PC-3 (cell line): ENCODE data around the gene GADD45B.

Experiments
- EZH2 ChIP-seq: fragments of 300-600 bp; sonication (generic); IDR thresholded peaks from one replicate; pipeline ENCODE4 v1.6.1; 2017; ENCODE audit warnings: antibody characterized with exemption, mild to moderate bottlenecking, low read length; ENCODE audit not compliant: unreplicated experiment
- TF ChIP-seq, protein P1 (sequence below): fragments of 300-600 bp; sonication (generic); conservative IDR thresholded peaks from 2 replicates; pipeline ENCODE4 v1.5.1; 2017; ENCODE audit warnings: antibody characterized with exemption, low read depth, mild to moderate bottlenecking, low read length

DNA sequence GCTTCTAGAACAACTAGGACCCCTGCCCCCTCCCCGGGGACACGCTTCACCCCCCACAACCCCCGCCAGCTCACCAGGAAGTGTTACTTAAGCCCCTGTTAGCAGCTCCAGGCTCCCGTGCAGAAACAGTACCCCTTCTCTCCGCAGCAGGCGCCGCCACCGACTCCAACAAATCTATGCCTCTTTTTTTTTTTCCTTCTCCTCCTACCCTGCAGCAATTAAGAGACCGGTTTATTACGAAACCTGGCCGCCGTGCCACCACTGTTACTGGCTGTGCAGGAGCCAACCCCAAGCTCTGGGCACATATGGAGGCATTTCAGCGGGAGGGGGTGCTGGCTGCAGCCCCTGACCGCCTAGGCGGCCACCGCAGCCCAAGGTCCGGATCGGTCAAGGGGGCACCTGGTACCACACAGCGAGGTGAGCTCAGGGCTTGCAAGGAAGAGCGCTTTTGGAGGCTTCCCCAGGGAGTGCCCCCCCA, 2.4 kb downstream of the GADD45B start:
- TF ChIP-seq, protein P1, sequence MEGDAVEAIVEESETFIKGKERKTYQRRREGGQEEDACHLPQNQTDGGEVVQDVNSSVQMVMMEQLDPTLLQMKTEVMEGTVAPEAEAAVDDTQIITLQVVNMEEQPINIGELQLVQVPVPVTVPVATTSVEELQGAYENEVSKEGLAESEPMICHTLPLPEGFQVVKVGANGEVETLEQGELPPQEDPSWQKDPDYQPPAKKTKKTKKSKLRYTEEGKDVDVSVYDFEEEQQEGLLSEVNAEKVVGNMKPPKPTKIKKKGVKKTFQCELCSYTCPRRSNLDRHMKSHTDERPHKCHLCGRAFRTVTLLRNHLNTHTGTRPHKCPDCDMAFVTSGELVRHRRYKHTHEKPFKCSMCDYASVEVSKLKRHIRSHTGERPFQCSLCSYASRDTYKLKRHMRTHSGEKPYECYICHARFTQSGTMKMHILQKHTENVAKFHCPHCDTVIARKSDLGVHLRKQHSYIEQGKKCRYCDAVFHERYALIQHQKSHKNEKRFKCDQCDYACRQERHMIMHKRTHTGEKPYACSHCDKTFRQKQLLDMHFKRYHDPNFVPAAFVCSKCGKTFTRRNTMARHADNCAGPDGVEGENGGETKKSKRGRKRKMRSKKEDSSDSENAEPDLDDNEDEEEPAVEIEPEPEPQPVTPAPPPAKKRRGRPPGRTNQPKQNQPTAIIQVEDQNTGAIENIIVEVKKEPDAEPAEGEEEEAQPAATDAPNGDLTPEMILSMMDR, result no peak; the same call in 1 of the 2 replicates
- no peak for TF ChIP-seq EZH2
